IMR-90 (cell line): ENCODE results near the gene S100A3. TPM values are rescaled to one million over a fixed set of nuclear protein-coding genes. Genes with fewer than 3 reads are reported as not detected.

Source experiments
- ATAC-seq: fragments of 200-7000 bp; cut with Tn5 transposase; 2 replicates; pipeline ENCODE4 v1.9.1; 2020; ENCODE audit warnings: low read depth, mild to moderate bottlenecking, moderate library complexity
- BruUV-seq: library from RNA; stranded (reverse); fragments of 400-500 nt; replicated peaks from 2 replicates; lab custom pipeline; 2021; lab: Mats Ljungman, UMichigan
- CTCF ChIA-PET: fragments of 300-600 bp; formaldehyde crosslinking; extraction: SDS; loops from one replicate; lab custom pipeline; 2021; ENCODE audit warnings: antibody characterized with exemption; lab: Yijun Ruan, JAX
- POLR2A ChIA-PET: fragments of 300-600 bp; sonication (Branson Sonifier 250); formaldehyde crosslinking; loops from one replicate; lab custom pipeline; 2022; ENCODE audit warnings: antibody characterized with exemption; ENCODE audit not compliant: unreplicated experiment; lab: Charles Lee
- DNase-seq: peaks from one replicate; pipeline ENCODE4 v3.0.0; 2013
- H2AFZ ChIP-seq: replicated peaks from 2 replicates; pipeline ENCODE3; 2013; ENCODE audit warnings: low read length, mild to moderate bottlenecking; ENCODE audit not compliant: poor library complexity
- H2AK5ac ChIP-seq: 2 replicates; pipeline ENCODE4 v1.6.1; 2013; ENCODE audit warnings: low read depth, low read length, inconsistent platforms
- H2AK9ac ChIP-seq: replicated peaks from 2 replicates; pipeline ENCODE3; 2013; ENCODE audit warnings: mild to moderate bottlenecking, low read depth, low read length, moderate library complexity; ENCODE audit not compliant: poor library complexity
- H2BK120ac ChIP-seq: 2 replicates; pipeline ENCODE4 v1.6.1; 2013; ENCODE audit warnings: low read depth, low read length, inconsistent platforms
- H2BK15ac ChIP-seq: 3 replicates; pipeline ENCODE4 v1.6.1; 2013; ENCODE audit warnings: low read depth, low read length, inconsistent platforms
- H2BK20ac ChIP-seq: 2 replicates; pipeline ENCODE4 v1.6.1; 2013; ENCODE audit warnings: low read depth, mild to moderate bottlenecking, inconsistent platforms, low read length, moderate library complexity
- H2BK5ac ChIP-seq: 2 replicates; pipeline ENCODE4 v1.6.1; 2013; ENCODE audit warnings: mild to moderate bottlenecking, low read depth, low read length, inconsistent platforms; ENCODE audit not compliant: poor library complexity, severe bottlenecking
- H3K14ac ChIP-seq: replicated peaks from 2 replicates; pipeline ENCODE4 v1.6.1; 2013; ENCODE audit warnings: low read depth, low read length, inconsistent platforms
- H3K18ac ChIP-seq: 2 replicates; pipeline ENCODE4 v1.6.1; 2013; ENCODE audit warnings: low read depth, low read length, control low read depth
- H3K23ac ChIP-seq: 2 replicates; pipeline ENCODE4 v1.6.1; 2013; ENCODE audit warnings: low read depth, low read length, inconsistent platforms
- H3K27ac ChIP-seq: 2 replicates; pipeline ENCODE4 v1.5.1; 2013; ENCODE audit warnings: mild to moderate bottlenecking, control low read depth, low read length; ENCODE audit not compliant: insufficient read depth
- H3K27me3 ChIP-seq: 2 replicates; pipeline ENCODE4 v1.6.1; 2013; ENCODE audit warnings: low read length; ENCODE audit not compliant: control insufficient read depth, insufficient read depth
- H3K36me3 ChIP-seq: 2 replicates; pipeline ENCODE4 v1.6.1; 2013; ENCODE audit warnings: low read length, mixed read lengths; ENCODE audit not compliant: control insufficient read depth, insufficient read depth
- H3K4ac ChIP-seq: 2 replicates; pipeline ENCODE4 v1.6.1; 2013; ENCODE audit warnings: low read depth, low read length, inconsistent platforms
- H3K4me1 ChIP-seq: 2 replicates; pipeline ENCODE4 v1.6.1; 2013; ENCODE audit warnings: low read length, mixed read lengths; ENCODE audit not compliant: control insufficient read depth, insufficient read depth
- H3K4me2 ChIP-seq: 2 replicates; pipeline ENCODE4 v1.6.1; 2013; ENCODE audit warnings: low read depth, mild to moderate bottlenecking, control low read depth, low read length, moderate library complexity
- H3K4me3 ChIP-seq: 2 replicates; pipeline ENCODE4 v1.5.1; 2013; ENCODE audit warnings: low read depth, mild to moderate bottlenecking, control low read depth, low read length, moderate library complexity; ENCODE audit not compliant: insufficient read depth
- H3K56ac ChIP-seq: 2 replicates; pipeline ENCODE4 v1.6.1; 2013; ENCODE audit warnings: low read length, inconsistent platforms; ENCODE audit not compliant: insufficient read depth; ENCODE audit errors: extremely low read depth
- H3K79me1 ChIP-seq, 2 experiments: 2 replicates each; pipeline ENCODE4 v1.6.1; 2013; ENCODE audit warnings: low read length in 2 of 2, inconsistent platforms in 1 of 2, low read depth in 1 of 2
- H3K9ac ChIP-seq: 2 replicates; pipeline ENCODE4 v1.6.1; 2013; ENCODE audit warnings: low read depth, low read length, control low read depth
- H3K9me1 ChIP-seq: 2 replicates; pipeline ENCODE4 v1.6.1; 2013; ENCODE audit warnings: low read length, inconsistent platforms; ENCODE audit not compliant: insufficient read depth
- H3K9me3 ChIP-seq: 2 replicates; pipeline ENCODE4 v1.6.1; 2013; ENCODE audit warnings: low read length; ENCODE audit not compliant: control insufficient read depth, insufficient read depth
- H4K20me1 ChIP-seq: 2 replicates; pipeline ENCODE4 v1.6.1; 2013; ENCODE audit warnings: low read length, inconsistent platforms; ENCODE audit not compliant: insufficient read depth
- H4K5ac ChIP-seq: 2 replicates; pipeline ENCODE4 v1.6.1; 2013; ENCODE audit warnings: mild to moderate bottlenecking, low read depth, low read length, control low read depth
- H4K8ac ChIP-seq, 2 experiments: 2 replicates each; pipeline ENCODE4 v1.6.1; 2013; ENCODE audit warnings: low read depth in 2 of 2, low read length in 2 of 2, control low read depth in 1 of 2, inconsistent platforms in 1 of 2
- H4K91ac ChIP-seq: 2 replicates; pipeline ENCODE4 v1.6.1; 2013; ENCODE audit warnings: low read depth, low read length, inconsistent platforms; ENCODE audit not compliant: insufficient read depth
- BHLHE40 ChIP-seq: fragments of 150-350 bp; IDR thresholded peaks from 2 replicates; pipeline ENCODE4 v1.6.1; 2016; ENCODE audit warnings: mild to moderate bottlenecking, low read depth, low read length
- CEBPB ChIP-seq: IDR thresholded peaks from 2 replicates; pipeline ENCODE4 v1.6.1; 2012; ENCODE audit warnings: low read depth, low read length, improper control_type of control experiment
- FOS ChIP-seq: fragments of 150-350 bp; IDR thresholded peaks from 2 replicates; pipeline ENCODE4 v1.6.1; 2016; ENCODE audit warnings: low read depth, low read length
- MAFK ChIP-seq: IDR thresholded peaks from 2 replicates; pipeline ENCODE4 v1.6.1; 2012; ENCODE audit warnings: low read depth, low read length, improper control_type of control experiment
- MAZ ChIP-seq: IDR thresholded peaks from 2 replicates; pipeline ENCODE4 v1.6.1; 2012; ENCODE audit warnings: low read depth, mild to moderate bottlenecking, low read length, improper control_type of control experiment, moderate library complexity, borderline replicate concordance
- MXI1 ChIP-seq: IDR thresholded peaks from 2 replicates; pipeline ENCODE4 v1.6.1; 2012; ENCODE audit warnings: low read depth, mild to moderate bottlenecking, low read length, moderate library complexity, borderline replicate concordance
- NFE2L2 ChIP-seq: fragments of 150-350 bp; IDR thresholded peaks from 2 replicates; pipeline ENCODE4 v1.6.1; 2016; ENCODE audit warnings: low read depth, mild to moderate bottlenecking, low read length
- POLR2A ChIP-seq: IDR thresholded peaks from 2 replicates; pipeline ENCODE4 v1.6.1; 2012; ENCODE audit warnings: mild to moderate bottlenecking, low read depth, low read length
- RCOR1 ChIP-seq: IDR thresholded peaks from 2 replicates; pipeline ENCODE4 v1.6.1; 2012; ENCODE audit warnings: mild to moderate bottlenecking, low read length, improper control_type of control experiment; ENCODE audit not compliant: insufficient replicate concordance
- RFX5 ChIP-seq: IDR thresholded peaks from 2 replicates; pipeline ENCODE4 v1.8.0; 2012; ENCODE audit warnings: low read depth, mild to moderate bottlenecking, low read length, moderate library complexity
- WGBS, 2 experiments: methylation state at CpG; one replicate each; pipeline versions ENCODE4 v1.1.5 to v1.1.7; 2013; ENCODE audit warnings: missing lambda C conversion rate in 2 of 2; ENCODE audit not compliant: insufficient read length in 1 of 2; ENCODE audit errors: extremely low coverage in 2 of 2; 5-methylcytosine and 5-hydroxymethylcytosine counted together
- dilution Hi-C: fragments of 300-500 bp; cut with HindIII; formaldehyde crosslinking; loops from one replicate; pipeline ENCODE4 v1.14.3; 2018; ENCODE audit warnings: low sequenced_read_pairs; ENCODE audit not compliant: unreplicated experiment
- in situ Hi-C: fragments of 300-500 bp; cut with MboI; formaldehyde crosslinking; loops from 3 replicates; pipeline ENCODE4 v1.14.3; 2019; ENCODE audit warnings: low sequenced_read_pairs, inconsistent platforms, mixed read lengths
- intact Hi-C: fragments of 100-400 bp; cut with micrococcal nuclease; formaldehyde crosslinking; loops from 2 replicates; pipeline ENCODE4 v1.10.0; 2022
- polyA plus RNA-seq, 3 experiments: library from polyadenylated mRNA; depleted of rRNA; stranded (reverse); fragments of >200 nt; gene quantifications; 2 replicates each; pipeline ENCODE4 v1.2.3, GENCODE V29; 2012; ENCODE audit warnings: low replicate concordance in 1 of 3
- total RNA-seq: library from RNA; depleted of rRNA; stranded (reverse); fragments of >200 nt; gene quantifications from 2 replicates; pipeline ENCODE4 v1.2.3, GENCODE V29; 2012
- TF ChIP-seq, protein P1 (sequence below): fragments of 150-350 bp; IDR thresholded peaks from 2 replicates; pipeline ENCODE4 v1.6.1; 2017; ENCODE audit warnings: mild to moderate bottlenecking, antibody characterized with exemption, low read length, low read depth
- TF ChIP-seq, protein P2 (sequence below): conservative IDR thresholded peaks from 2 replicates; pipeline ENCODE4 v1.5.1; 2012; ENCODE audit warnings: mild to moderate bottlenecking, low read depth, low read length, improper control_type of control experiment

The S100A3 gene
- total and polyA plus RNA-seq, 2 of the 4 experiments (the other 2 are of a cell fraction) = 2.9 to 4.5 TPM

- intact Hi-C loops (loop anchor here (10.0 kb wide), 1 partner anchor 478 kb away; the partner anchor contains the start of gene RAB13), dilution Hi-C loops (no loop called here), in situ Hi-C loops (loop anchor here (5.0 kb wide), 1 partner anchor 241 kb away; no protein-coding TSS in a partner anchor)
- ChIA-PET POLR2A (interaction anchor here (1.1 kb wide), 1 partner anchor 111 kb away, joined by 3 read pairs; no protein-coding TSS in a partner anchor), CTCF (interaction anchor here (0.9 to 2.4 kb wide), 5 partner anchors 11 to 121 kb away, joined by 3 to 11 read pairs (median 4); partner anchors contain the start of genes S100A1 and S100A13)
- H3K4me3 ChIP-seq = no peak overlapping the region
- peak overlapping the region; percentile 82 for H3K27ac ChIP-seq
- peaks cover 23% of the 10 kb centered on the region for H3K4me1 ChIP-seq
- no peaks in the 10 kb centered on the region for H3K9me3 ChIP-seq
- H2BK5ac ChIP-seq = peak overlapping the region; percentile 69
- BruUV-seq = no TSS peak
- 0 out of 2 replicates have a peak overlapping the region, but pooled peaks have one; percentile 3 for H3K56ac ChIP-seq
- no peak overlapping the region for H3K9ac ChIP-seq
- peak overlapping the region; percentile 40; the same call in 1 of the 2 replicates for H4K5ac ChIP-seq
- H4K8ac ChIP-seq = peak overlapping the region in 1 of 2 experiments; percentile 61; a peak in 3 of 4 replicates
- no peaks in the 10 kb centered on the region; the same call in 1 of the 2 replicates for H3K27me3 ChIP-seq
- H4K20me1 ChIP-seq = no peaks in the 10 kb centered on the region
- ATAC-seq = no peak
- H4K91ac ChIP-seq = peak overlapping the region; percentile 74; the same call in 1 of the 2 replicates
- peak overlapping the region; percentile 69 for H3K18ac ChIP-seq
- peaks cover 0 to 4% of the 10 kb centered on the region in 2 experiments; a peak in 1 of 4 replicates for H3K79me1 ChIP-seq
- H2BK120ac ChIP-seq = peak overlapping the region; percentile 79
- peak overlapping the region; percentile 98 for H2AK5ac ChIP-seq
- 0 out of 2 replicates have a peak overlapping the region, but pooled peaks have one; percentile 55 for H3K14ac ChIP-seq
- H2BK15ac ChIP-seq = peak overlapping the region; percentile 68; the same call in 2 of the 3 replicates
- peak overlapping the region; percentile 65 for H2AFZ ChIP-seq
- no peak for DNase-seq
- peak overlapping the region; percentile 86 for H2BK20ac ChIP-seq
- H2AK9ac ChIP-seq = peak overlapping the region; percentile 91
- H3K9me1 ChIP-seq = peaks cover 12% of the 10 kb centered on the region
- TF ChIP-seq NFE2L2 (no peak), CEBPB (no peak), MXI1 (no peak), POLR2A (no peak), RCOR1 (no peak), BHLHE40 (no peak), RFX5 (no peak), MAZ (no peak), FOS (no peak), MAFK (no peak)
- TF ChIP-seq, protein P1, sequence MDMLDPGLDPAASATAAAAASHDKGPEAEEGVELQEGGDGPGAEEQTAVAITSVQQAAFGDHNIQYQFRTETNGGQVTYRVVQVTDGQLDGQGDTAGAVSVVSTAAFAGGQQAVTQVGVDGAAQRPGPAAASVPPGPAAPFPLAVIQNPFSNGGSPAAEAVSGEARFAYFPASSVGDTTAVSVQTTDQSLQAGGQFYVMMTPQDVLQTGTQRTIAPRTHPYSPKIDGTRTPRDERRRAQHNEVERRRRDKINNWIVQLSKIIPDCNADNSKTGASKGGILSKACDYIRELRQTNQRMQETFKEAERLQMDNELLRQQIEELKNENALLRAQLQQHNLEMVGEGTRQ = no peak
- TF ChIP-seq, protein P2, sequence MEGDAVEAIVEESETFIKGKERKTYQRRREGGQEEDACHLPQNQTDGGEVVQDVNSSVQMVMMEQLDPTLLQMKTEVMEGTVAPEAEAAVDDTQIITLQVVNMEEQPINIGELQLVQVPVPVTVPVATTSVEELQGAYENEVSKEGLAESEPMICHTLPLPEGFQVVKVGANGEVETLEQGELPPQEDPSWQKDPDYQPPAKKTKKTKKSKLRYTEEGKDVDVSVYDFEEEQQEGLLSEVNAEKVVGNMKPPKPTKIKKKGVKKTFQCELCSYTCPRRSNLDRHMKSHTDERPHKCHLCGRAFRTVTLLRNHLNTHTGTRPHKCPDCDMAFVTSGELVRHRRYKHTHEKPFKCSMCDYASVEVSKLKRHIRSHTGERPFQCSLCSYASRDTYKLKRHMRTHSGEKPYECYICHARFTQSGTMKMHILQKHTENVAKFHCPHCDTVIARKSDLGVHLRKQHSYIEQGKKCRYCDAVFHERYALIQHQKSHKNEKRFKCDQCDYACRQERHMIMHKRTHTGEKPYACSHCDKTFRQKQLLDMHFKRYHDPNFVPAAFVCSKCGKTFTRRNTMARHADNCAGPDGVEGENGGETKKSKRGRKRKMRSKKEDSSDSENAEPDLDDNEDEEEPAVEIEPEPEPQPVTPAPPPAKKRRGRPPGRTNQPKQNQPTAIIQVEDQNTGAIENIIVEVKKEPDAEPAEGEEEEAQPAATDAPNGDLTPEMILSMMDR = no peak
- no peaks in the 10 kb centered on the region for H3K36me3 ChIP-seq
- H3K23ac ChIP-seq = no peak overlapping the region; the same call in 1 of the 2 replicates
- peak overlapping the region; percentile 5; the same call in 1 of the 2 replicates for H3K4me2 ChIP-seq
- 86% methylated on average over 2 of the region's 5 CpGs; no CpG with 5 or more reads in 1 of the 2 experiments for WGBS, 2 experiments
- H3K4ac ChIP-seq = peak overlapping the region; percentile 85
Observed at GRCh38 chr1:153506386-153506785, 42.7 kb downstream of the S100A3 start.
